Endothelial cell of hepatic sinusoid (primary cell): Measurements from ENCODE around the gene GRIN3B.

Experiments
- in situ Hi-C: cut with HindIII; loops from 2 replicates; pipeline ENCODE4 v1.10.0; 2017; ENCODE audit warnings: low sequenced_read_pairs

The GRIN3B gene

DNA sequence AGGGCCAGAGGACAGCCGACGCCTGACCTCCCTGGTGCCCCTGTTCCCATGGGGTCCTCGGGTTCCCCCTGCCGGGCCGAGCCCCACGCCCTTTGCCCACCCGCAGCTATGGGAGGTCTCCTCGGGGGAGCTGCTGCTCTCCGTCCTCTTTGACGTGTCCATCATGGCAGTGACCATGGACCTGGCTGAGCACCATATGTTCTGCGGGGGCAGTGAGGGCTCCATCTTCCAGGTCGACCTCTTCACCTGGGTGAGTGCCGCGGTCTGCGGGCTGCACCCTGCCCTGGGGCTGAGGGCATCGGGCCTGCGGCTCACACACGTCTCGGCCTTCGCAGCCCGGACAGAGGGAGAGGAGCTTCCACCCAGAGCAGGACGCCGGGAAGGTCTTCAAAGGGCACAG is 9.5 kb upstream of the GRIN3B start:
- in situ Hi-C loops = no loop called here

DNA sequence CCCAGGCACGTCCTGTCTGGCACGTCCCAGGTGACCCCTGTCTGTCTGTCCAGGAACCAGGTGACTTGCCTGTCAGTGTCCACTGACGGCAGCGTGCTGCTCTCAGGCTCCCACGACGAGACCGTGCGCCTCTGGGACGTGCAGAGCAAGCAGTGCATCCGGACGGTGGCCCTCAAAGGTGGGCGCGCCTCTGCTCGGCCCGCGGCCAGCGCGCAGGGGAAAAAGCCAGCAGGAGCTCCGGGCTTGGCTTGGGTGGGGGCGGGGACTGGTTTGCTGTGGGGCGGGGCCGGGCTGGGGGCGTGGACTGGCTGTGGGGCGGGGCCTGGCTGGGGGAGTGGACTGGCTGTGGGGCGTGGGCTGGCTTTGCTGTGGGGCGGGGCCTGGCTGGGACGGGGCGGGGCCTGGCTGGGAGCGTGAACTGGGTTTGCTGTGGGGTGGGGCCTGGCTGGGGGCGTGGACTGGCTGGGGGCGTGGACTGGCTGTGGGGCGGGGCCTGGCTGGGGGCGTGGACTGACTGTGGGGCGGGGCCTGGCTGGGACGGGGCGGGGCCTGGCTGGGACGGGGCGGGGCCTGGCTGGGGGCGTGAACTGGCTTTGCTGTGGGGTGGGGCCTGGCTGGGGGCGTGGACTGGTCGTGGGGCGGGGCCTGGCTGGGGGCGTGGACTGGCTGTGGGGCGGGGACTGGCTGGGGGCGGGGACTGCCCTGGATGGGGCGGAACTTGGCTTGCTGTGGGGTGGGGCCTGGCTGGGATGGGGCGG is 8.9 kb upstream of the GRIN3B start:
- in situ Hi-C loops = no loop called here

- in situ Hi-C loops = no loop called here
These were observed 8.1 kb upstream of the GRIN3B start for GRCh38 chr19:991932-992669.

- in situ Hi-C loops = no loop called here
These were observed 7.6 kb upstream of the GRIN3B start for GRCh38 chr19:992670-993055.

DNA sequence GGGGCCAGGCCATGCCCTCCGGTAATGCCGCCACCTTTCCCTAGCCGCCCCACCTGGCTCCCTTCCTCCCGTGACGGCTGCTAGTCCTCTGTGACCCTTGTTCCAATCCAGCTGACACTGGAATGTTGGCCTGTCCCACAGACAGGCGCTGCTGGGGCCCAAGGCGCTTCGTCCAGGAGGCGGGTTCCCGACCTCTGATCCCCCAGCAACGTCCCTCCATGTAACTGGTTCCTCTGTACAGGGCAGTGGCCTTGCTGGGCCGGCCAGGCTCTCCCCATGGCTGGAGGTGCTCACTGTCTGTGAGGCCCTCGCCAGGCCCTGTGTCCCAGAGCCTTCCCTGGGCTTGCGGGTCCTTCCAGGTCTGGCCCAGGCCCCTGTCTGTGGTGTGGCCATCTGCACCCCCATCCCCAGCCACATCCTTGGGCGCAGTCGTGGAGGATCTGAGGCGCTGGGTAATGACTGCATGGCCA is 6.8 kb upstream of the GRIN3B start:
- in situ Hi-C loops = no loop called here

GRCh38 chr19:993831-994393 is 6.3 kb upstream of the GRIN3B start:
- in situ Hi-C loops = no loop called here

DNA sequence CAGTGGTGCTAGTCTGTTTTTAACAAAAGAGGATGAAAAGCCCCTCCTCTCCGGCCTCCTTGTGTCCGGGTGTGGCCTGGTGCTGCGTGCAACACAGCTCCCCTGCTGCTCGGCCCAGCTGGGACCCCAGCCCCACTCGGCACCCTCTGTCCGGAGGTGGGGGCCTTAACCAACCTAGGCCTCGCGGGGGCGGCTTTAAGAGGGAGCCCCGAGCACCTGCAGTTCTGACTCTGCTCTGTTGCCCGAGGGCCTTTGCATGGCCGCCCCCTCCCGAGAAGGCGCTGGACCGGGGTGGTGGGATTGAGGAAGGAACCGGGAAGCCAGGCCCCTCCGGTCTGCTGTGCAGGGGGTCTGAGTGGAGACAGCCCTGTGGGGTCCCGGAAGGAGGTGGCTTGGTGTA is 5.7 kb upstream of the GRIN3B start:
- in situ Hi-C loops = no loop called here

DNA sequence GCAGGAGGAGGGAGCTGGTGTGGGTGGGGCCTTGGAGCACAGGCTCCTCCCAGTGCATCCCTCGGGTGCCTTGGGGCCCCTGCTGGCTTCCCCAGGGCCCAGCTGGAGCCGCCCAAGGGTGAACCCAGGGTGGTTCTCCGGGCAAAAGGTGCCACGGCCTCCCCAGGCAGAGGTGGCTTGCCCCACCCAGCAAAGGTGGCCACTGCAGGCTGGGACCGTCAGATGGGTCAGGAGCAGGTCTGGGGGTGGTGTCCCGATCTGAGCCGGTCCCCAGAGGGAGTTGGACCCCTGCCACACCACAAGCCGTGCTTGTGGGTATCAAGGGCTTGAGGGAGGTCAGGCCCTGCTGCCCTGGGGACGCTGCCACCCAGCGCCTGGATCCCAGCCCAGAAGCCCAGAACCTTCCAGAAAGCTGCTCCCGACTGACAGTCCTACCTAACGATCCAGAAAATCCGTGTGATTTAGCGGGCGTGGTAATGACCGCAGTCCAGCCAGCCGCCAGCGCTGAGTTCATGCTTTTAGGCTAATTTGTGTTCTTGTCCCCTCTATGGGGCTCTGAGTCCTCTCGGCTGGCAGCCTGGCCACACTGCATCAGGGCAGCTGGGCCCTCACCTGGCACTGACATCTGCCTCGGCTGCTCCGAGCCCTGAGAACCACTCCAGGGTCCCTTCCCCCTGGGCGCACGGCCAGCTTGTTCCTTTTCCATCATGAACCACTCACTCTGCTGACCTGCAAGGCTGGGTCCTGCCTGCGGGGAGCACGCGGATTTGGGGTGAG is 5.0 kb upstream of the GRIN3B start:
- in situ Hi-C loops = no loop called here

DNA sequence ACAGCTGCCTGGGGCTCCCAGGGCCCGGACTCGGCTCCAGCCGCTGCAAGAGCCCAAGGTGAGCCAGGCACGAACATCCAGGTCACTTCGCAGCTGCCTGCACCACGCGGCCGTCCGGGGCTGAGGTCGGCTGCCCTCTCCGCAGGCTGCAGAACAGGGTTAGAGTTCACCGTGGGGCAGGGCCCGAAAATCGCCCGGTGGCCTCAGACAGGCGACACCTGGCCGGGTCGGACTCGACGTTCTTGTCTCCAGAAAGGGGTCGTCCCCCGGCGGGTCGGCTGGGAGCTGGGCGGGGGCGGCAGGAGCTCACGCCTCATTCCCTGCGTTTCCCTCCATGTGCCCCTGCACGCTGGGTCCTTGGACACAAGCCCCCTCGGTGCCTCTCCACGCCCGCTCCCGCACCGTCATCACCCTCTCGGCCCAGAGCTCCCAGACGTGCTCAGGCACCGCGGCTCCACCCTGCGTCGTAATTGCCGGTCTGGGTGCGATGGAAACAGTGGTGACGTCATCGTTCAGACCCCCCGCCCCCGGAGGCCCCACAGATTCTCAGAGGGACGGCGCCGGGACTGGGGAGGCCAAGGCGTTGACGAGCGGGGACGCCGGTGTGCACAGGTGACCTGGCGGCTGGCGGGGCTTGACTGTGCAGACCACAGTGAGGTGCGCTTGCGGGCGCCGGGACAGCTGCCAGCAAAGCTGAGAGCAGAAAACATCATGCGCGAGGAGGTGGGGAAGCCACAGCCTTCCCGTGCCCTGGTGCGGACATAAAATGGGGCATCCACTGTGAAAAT is 4.0 kb upstream of the GRIN3B start:
- in situ Hi-C loops = no loop called here

DNA sequence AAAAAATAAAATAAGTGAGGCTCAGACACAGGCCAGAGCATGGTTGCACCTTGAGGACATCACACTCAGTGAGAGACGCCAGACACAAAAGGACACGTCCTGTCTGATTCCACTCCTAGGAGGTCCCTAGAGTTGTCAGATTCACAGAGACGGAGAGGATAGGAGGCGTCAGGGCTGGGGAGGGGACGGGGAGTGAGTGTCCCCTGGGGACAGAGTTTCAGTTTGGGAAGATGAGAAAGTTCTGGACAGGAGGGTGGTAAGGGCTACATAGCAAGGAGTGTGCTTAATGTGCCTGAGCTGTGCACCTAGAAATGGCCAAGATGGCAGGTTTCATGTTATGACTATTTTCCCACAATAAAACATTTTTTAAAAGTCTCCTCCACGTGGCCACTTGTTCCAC is 2.2 kb upstream of the GRIN3B start:
- in situ Hi-C loops = no loop called here

GRCh38 chr19:999379-999719 is 870 bp upstream of the GRIN3B start:
- in situ Hi-C loops = no loop called here

- in situ Hi-C loops = no loop called here
These were observed 645 bp downstream of the GRIN3B start for GRCh38 chr19:1000591-1001537.

- in situ Hi-C loops = no loop called here
These were observed 1.4 kb downstream of the GRIN3B start for GRCh38 chr19:1001538-1002166.

- in situ Hi-C loops = no loop called here
These were observed 2.4 kb downstream of the GRIN3B start for GRCh38 chr19:1002600-1002999.

DNA sequence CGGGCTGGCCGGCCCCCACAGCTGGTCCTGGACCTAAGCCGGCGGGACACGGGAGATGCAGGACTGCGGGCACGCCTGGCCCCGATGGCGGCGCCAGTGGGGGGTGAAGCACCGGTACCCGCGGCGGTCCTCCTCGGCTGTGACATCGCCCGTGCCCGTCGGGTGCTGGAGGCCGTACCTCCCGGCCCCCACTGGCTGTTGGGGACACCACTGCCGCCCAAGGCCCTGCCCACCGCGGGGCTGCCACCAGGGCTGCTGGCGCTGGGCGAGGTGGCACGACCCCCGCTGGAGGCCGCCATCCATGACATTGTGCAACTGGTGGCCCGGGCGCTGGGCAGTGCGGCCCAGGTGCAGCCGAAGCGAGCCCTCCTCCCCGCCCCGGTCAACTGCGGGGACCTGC is 3.1 kb downstream of the GRIN3B start:
- in situ Hi-C loops = no loop called here

DNA sequence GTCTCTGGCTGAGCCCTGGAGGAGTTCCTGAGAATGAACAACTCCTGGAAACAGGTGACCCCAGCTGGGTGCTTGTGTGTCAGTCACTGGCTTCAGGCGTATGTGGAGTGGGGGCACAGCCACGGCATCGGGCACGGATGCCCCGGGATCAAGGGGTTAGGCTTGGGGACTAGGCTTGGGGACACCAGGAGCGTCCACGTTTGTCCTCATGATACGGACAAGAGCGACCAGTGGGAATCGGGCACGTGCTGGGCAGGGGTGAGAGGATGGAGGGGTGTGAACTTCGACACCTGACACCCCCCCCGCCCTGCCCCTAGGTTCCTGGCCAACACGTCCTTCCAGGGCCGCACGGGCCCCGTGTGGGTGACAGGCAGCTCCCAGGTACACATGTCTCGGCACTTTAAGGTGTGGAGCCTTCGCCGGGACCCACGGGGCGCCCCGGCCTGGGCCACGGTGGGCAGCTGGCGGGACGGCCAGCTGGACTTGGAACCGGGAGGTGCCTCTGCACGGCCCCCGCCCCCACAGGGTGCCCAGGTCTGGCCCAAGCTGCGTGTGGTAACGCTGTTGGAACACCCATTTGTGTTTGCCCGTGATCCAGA is 4.1 kb downstream of the GRIN3B start:
- in situ Hi-C loops = no loop called here

- in situ Hi-C loops = no loop called here
These were observed 4.8 kb downstream of the GRIN3B start for GRCh38 chr19:1004803-1005664.
